K562 (cell line): ENCODE results near the gene PARP4. TPM values are rescaled to one million over a fixed set of nuclear protein-coding genes. Genes with fewer than 3 reads are reported as not detected.

ENCODE experiments used
- ATF7 ChIP-seq: fragments of 450-650 bp; IDR thresholded peaks from 2 replicates; pipeline ENCODE4 v1.7.1; 2014; ENCODE audit warnings: mild to moderate bottlenecking, moderate library complexity
- BRD9 ChIP-seq: fragments of 450-650 bp; IDR thresholded peaks from 2 replicates; pipeline ENCODE4 v1.6.1; 2018; ENCODE audit warnings: low read depth; ENCODE audit not compliant: partially characterized antibody
- ERF ChIP-seq: fragments of 450-650 bp; formaldehyde crosslinking; IDR thresholded peaks from 2 replicates; pipeline ENCODE4 v1.4.0; 2020; ENCODE audit warnings: mild to moderate bottlenecking, mixed read lengths
- ETV6 ChIP-seq, 3 experiments: fragments of 150-350 bp in 1 of 3; sonication (generic) in 1 of 3; formaldehyde crosslinking in 1 of 3; IDR thresholded peaks; 2 replicates each; pipeline versions ENCODE4 v1.6.1 to v1.8.0; 2014 to 2022; ENCODE audit warnings: borderline replicate concordance in 2 of 3, low read depth in 2 of 3, antibody characterized with exemption in 1 of 3, low read length in 1 of 3, mild to moderate bottlenecking in 1 of 3, missing genetic modification reagents in 1 of 3
- FOS ChIP-seq: IDR thresholded peaks from 3 replicates; pipeline ENCODE4 v1.6.1; 2011; ENCODE audit not compliant: insufficient read length; ENCODE audit errors: extremely low read depth
- GTF2A2 ChIP-seq: IDR thresholded peaks from 2 replicates; pipeline ENCODE4 v1.6.1; 2016; ENCODE audit warnings: mild to moderate bottlenecking, missing genetic modification characterization, missing compliant biosample characterization
- PPARD ChIP-seq: fragments of 250-450 bp; sonication (Bioruptor Pico); IDR thresholded peaks from 2 replicates; pipeline ENCODE4 v1.8.0; 2022; ENCODE audit warnings: inconsistent platforms, mild to moderate bottlenecking, moderate library complexity
- RBFOX2 ChIP-seq: fragments of 200-400 bp; formaldehyde crosslinking; IDR thresholded peaks from 2 replicates; pipeline ENCODE4 v1.6.1; 2017; ENCODE audit warnings: low read depth, mild to moderate bottlenecking, low read length, moderate library complexity
- RBM15 ChIP-seq: fragments of 200-400 bp; formaldehyde crosslinking; IDR thresholded peaks from 2 replicates; pipeline ENCODE4 v1.6.1; 2018; ENCODE audit warnings: mild to moderate bottlenecking, low read length, moderate library complexity; ENCODE audit not compliant: insufficient read depth
- RBM17 ChIP-seq: fragments of 200-400 bp; formaldehyde crosslinking; IDR thresholded peaks from 2 replicates; pipeline ENCODE4 v1.6.1; 2017; ENCODE audit warnings: low read depth, mild to moderate bottlenecking, low read length, borderline replicate concordance
- SAFB ChIP-seq: fragments of 200-400 bp; formaldehyde crosslinking; IDR thresholded peaks from 2 replicates; pipeline ENCODE4 v1.6.1; 2017; ENCODE audit warnings: low read depth, low read length, borderline replicate concordance
- SMAD4 ChIP-seq: fragments of 250-450 bp; sonication (Bioruptor Pico); conservative IDR thresholded peaks from 2 replicates; pipeline ENCODE4 v1.8.0; 2021; ENCODE audit warnings: inconsistent platforms, mild to moderate bottlenecking, moderate library complexity
- TFAP4 ChIP-seq: sonication (generic); formaldehyde crosslinking; IDR thresholded peaks from 2 replicates; pipeline ENCODE4 v1.8.0; 2022; ENCODE audit warnings: missing genetic modification reagents, mild to moderate bottlenecking, moderate library complexity, borderline replicate concordance
- ZBTB5 ChIP-seq: fragments of 450-650 bp; IDR thresholded peaks from 2 replicates; pipeline ENCODE4 v1.6.1; 2017; ENCODE audit warnings: antibody characterized with exemption
- ZNF143 ChIP-seq: sonication (generic); formaldehyde crosslinking; IDR thresholded peaks from 2 replicates; pipeline ENCODE4 v1.9.0; 2022; ENCODE audit warnings: mild to moderate bottlenecking, missing genetic modification reagents
- ZNF408 ChIP-seq: fragments of 250-450 bp; sonication (Bioruptor Pico); IDR thresholded peaks from 2 replicates; pipeline ENCODE4 v1.4.0; 2020; ENCODE audit warnings: low read depth, mild to moderate bottlenecking, moderate library complexity
- ZNF436 ChIP-seq: fragments of 250-450, 450-650 bp; sonication (Bioruptor Pico); formaldehyde crosslinking; IDR thresholded peaks from 2 replicates; pipeline ENCODE4 v1.7.0; 2020; ENCODE audit warnings: mild to moderate bottlenecking
- ZNF589 ChIP-seq: fragments of 200-800 bp; sonication (Bioruptor generic); IDR thresholded peaks from 2 replicates; pipeline ENCODE4 v1.6.1; 2016; ENCODE audit warnings: low read depth, missing genetic modification characterization, missing compliant biosample characterization
- polyA plus RNA-seq, 8 experiments: library from polyadenylated mRNA; depleted of rRNA in 4 of 8; stranded (reverse) in 5 of 8; unstranded in 3 of 8; fragments of >200 nt; fragmentation: Nextera tagmentation in 2 of 8; fragmentation: Illumina TruSeq in 1 of 8; extraction: Ambion mirVana in 2 of 8; extraction: Trizol in 1 of 8; gene quantifications; 2 replicates each; pipeline versions ENCODE4 v1.2.1 to v1.2.3, GENCODE V29; 2011 to 2014; ENCODE audit warnings: inconsistent platforms in 1 of 8, missing spikeins in 1 of 8
- total RNA-seq, 7 experiments: library from RNA; depleted of rRNA in 6 of 7; stranded (reverse); fragments of >200 nt in 6 of 7; fragmentation: Illumina TruSeq in 2 of 7; extraction: Trizol in 2 of 7; gene quantifications; 2 replicates each; pipeline versions ENCODE4 v1.2.1 to v1.2.3, GENCODE V29; 2011 to 2021; ENCODE audit warnings: low replicate concordance in 1 of 7
- TF ChIP-seq, protein P1 (sequence below): fragments of 250-450 bp; sonication (Bioruptor Pico); IDR thresholded peaks from 2 replicates; pipeline ENCODE4 v1.8.0; 2021; ENCODE audit warnings: mild to moderate bottlenecking, moderate library complexity
- TF ChIP-seq, protein P2 (sequence below), 2 experiments: fragments of 250-450 bp in 1 of 2; fragments of 450-650 bp in 1 of 2; sonication (Bioruptor Pico) in 1 of 2; IDR thresholded peaks; 2 replicates each; pipeline versions ENCODE4 v1.6.1 to v1.8.0; 2016 to 2021; ENCODE audit warnings: mild to moderate bottlenecking in 2 of 2, moderate library complexity in 2 of 2, missing compliant biosample characterization in 1 of 2, missing genetic modification characterization in 1 of 2
- TF ChIP-seq, protein P3 (sequence below): fragments of 450-650 bp; formaldehyde crosslinking; IDR thresholded peaks from 2 replicates; pipeline ENCODE4 v1.4.0; 2020; ENCODE audit warnings: mild to moderate bottlenecking

The PARP4 gene
- total and polyA plus RNA-seq, 9 of the 15 experiments (the other 6 are each of a cell fraction or from before 2014, with no cell fraction given), result 6.3 to 26.3 (median 18.8) TPM

DNA sequence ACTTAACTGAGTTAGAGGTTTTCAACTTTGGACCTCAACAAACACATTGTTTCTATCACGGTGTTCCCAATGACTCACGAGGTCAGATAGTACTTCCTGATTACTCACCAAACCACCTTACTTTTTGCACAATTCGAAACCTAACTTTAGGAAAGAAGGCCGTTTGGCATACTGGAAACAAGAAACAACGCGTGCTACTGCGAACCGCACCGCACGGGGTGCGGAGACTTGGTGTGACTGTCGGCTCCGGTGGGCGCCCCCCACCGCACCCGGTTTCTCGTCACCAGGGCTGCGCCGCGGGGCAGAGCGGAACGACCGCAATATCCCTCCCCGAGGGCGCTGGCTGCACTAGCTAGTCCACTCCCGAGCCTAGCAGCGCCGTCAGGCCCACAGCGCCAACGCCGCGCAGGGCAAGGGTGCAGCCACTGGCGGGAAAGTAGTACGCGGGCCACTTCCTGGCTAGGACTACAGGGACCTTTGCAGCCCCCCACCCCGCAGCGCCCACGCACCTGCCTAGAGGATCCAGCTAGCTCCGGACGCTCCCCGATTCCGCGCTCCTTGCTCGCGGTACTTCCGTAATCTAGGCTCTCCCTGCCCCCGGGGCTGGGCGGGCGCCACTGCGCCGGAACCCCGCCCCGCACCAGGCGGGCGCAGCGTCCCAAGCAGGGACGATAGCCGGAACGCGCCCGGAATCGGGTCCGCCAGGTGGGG is at the start of gene PARP4 (continued):
- TF ChIP-seq ZBTB5 (no peak), RBM17 (no peak), ATF7 (0 out of 2 replicates have a peak, but pooled peaks have one; percentile 51), BRD9 (no peak), RBM15 (no peak), ZNF589 (CRISPR knock-in tag) (no peak), ERF (CRISPR knock-in tag) (no peak), SMAD4 (CRISPR knock-in tag) (0 out of 2 replicates have a peak, but pooled peaks have one; percentile 38), ZNF143 (CRISPR knock-in tag) (no peak), TFAP4 (peak; percentile 55; the same call in 1 of the 2 replicates), ZNF408 (CRISPR knock-in tag) (no peak), ZNF436 (no peak), GTF2A2 (tag) (no peak), ETV6 (IDR thresholded peaks at IDR 0.05; ENCODE audit: borderline replicate concordance in 1 of 2, low read depth in 2 of 2, low read length in 1 of 2) (no peak), ETV6 (CRISPR knock-in tag; IDR thresholded peaks at IDR 0.05; ENCODE audit: borderline replicate concordance) (no peak), FOS (no peak), RBFOX2 (peak; percentile 96), PPARD (CRISPR knock-in tag) (no peak), SAFB (no peak)
- TF ChIP-seq, protein P1, sequence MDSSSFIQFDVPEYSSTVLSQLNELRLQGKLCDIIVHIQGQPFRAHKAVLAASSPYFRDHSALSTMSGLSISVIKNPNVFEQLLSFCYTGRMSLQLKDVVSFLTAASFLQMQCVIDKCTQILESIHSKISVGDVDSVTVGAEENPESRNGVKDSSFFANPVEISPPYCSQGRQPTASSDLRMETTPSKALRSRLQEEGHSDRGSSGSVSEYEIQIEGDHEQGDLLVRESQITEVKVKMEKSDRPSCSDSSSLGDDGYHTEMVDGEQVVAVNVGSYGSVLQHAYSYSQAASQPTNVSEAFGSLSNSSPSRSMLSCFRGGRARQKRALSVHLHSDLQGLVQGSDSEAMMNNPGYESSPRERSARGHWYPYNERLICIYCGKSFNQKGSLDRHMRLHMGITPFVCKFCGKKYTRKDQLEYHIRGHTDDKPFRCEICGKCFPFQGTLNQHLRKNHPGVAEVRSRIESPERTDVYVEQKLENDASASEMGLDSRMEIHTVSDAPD (CRISPR knock-in tag), result no peak
- TF ChIP-seq, protein P2, sequence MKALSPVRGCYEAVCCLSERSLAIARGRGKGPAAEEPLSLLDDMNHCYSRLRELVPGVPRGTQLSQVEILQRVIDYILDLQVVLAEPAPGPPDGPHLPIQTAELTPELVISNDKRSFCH (CRISPR knock-in tag; IDR thresholded peaks at IDR 0.05), result no peak
- TF ChIP-seq, protein P2 (tag; IDR thresholded peaks at IDR 0.05), result 0 out of 2 replicates have a peak, but pooled peaks have one; percentile 11
- TF ChIP-seq, protein P3, sequence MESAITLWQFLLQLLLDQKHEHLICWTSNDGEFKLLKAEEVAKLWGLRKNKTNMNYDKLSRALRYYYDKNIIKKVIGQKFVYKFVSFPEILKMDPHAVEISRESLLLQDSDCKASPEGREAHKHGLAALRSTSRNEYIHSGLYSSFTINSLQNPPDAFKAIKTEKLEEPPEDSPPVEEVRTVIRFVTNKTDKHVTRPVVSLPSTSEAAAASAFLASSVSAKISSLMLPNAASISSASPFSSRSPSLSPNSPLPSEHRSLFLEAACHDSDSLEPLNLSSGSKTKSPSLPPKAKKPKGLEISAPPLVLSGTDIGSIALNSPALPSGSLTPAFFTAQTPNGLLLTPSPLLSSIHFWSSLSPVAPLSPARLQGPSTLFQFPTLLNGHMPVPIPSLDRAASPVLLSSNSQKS, result no peak
